HCT116 (cell line): ENCODE data around the gene KLF3. TPM values are rescaled to one million over a fixed set of nuclear protein-coding genes. Genes with fewer than 3 reads are reported as not detected.

Experiments used
- ATAC-seq: fragments of 200-7000 bp; cut with Tn5 transposase; 2 replicates; pipeline ENCODE4 v1.9.1; 2020; ENCODE audit warnings: mild to moderate bottlenecking, moderate library complexity
- BruUV-seq: library from RNA; stranded (reverse); fragments of 400-500 nt; replicated peaks from 2 replicates; lab custom pipeline; 2021; lab: Mats Ljungman, UMichigan
- CTCF ChIA-PET: fragments of 300-600 bp; sonication (Branson Sonifier 250); formaldehyde crosslinking; loops from one replicate; lab custom pipeline; 2021; ENCODE audit warnings: antibody characterized with exemption; lab: Charles Lee
- POLR2A ChIA-PET: fragments of 300-600, 350-600 bp; sonication (Branson Sonifier 250); formaldehyde crosslinking; loops from one replicate; lab custom pipeline; 2021; ENCODE audit warnings: antibody characterized with exemption; lab: Charles Lee
- RAD21 ChIA-PET, 2 experiments: fragments of 300-600 bp; sonication (Branson Sonifier 250); formaldehyde crosslinking; loops; one replicate each; lab custom pipeline; 2023; ENCODE audit warnings: low total read pairs in 2 of 2; ENCODE audit not compliant: uncharacterized antibody in 2 of 2, unreplicated experiment in 2 of 2, low non-redundant PET in 1 of 2; lab: Charles Lee
- DNase-seq: peaks from one replicate; pipeline ENCODE4 v3.0.0-alpha.2; 2010; ENCODE audit warnings: low read depth, low spot score
- H2AFZ ChIP-seq: fragments of 200-600 bp; shearing (Covaris generic), sonication (generic); 2 replicates; pipeline ENCODE4 v1.6.1; 2017; ENCODE audit warnings: low read depth, mixed run types, mixed read lengths, antibody characterized with exemption, low read length; ENCODE audit not compliant: poor library complexity, severe bottlenecking
- H3K27ac ChIP-seq: 2 replicates; pipeline ENCODE4 v1.5.1; 2012; ENCODE audit warnings: low read depth, low read length
- H3K27me3 ChIP-seq: fragments of 200-600 bp; sonication (generic); 2 replicates; pipeline ENCODE4 v1.6.1; 2016; ENCODE audit warnings: mixed run types, low read length, mixed read lengths; ENCODE audit not compliant: insufficient read depth
- H3K36me3 ChIP-seq, 2 experiments: fragments of 200-500 bp in 1 of 2; fragments of 200-600 bp in 1 of 2; sonication (Bioruptor generic) in 1 of 2; sonication (generic) in 1 of 2; 2 replicates each; pipeline versions ENCODE4 v1.5.1 to v1.6.1; 2014 to 2016; ENCODE audit warnings: low read length in 2 of 2, inconsistent platforms in 1 of 2, mixed read lengths in 1 of 2, mixed run types in 1 of 2; ENCODE audit not compliant: insufficient read depth in 2 of 2, control insufficient read depth in 1 of 2
- H3K4me1 ChIP-seq, 2 experiments: fragments of 200-600 bp in 1 of 2; sonication (generic) in 1 of 2; 2 replicates each; pipeline versions ENCODE4 v1.5.1 to v1.6.1; 2012 to 2017; ENCODE audit warnings: low read length in 2 of 2, inconsistent platforms in 1 of 2, mild to moderate bottlenecking in 1 of 2, mixed read lengths in 1 of 2, mixed run types in 1 of 2, moderate library complexity in 1 of 2; ENCODE audit not compliant: insufficient read depth in 2 of 2, control insufficient read depth in 1 of 2
- H3K4me2 ChIP-seq: fragments of 200-600 bp; sonication (generic); 2 replicates; pipeline ENCODE4 v1.6.1; 2017; ENCODE audit warnings: mixed run types, low read length, mixed read lengths
- H3K4me3 ChIP-seq, 2 experiments: fragments of 200-600 bp in 1 of 2; sonication (generic) in 1 of 2; replicated peaks in 1 of 2; 2 replicates each; pipeline ENCODE4 v1.5.1; 2011 to 2016; ENCODE audit warnings: low read length in 2 of 2, control low read depth in 1 of 2, low read depth in 1 of 2, mild to moderate bottlenecking in 1 of 2, mixed read lengths in 1 of 2, mixed run types in 1 of 2
- H3K79me2 ChIP-seq: fragments of 200-600 bp; sonication (generic); 2 replicates; pipeline ENCODE4 v1.6.1; 2017; ENCODE audit warnings: mild to moderate bottlenecking, mixed run types, low read length, moderate library complexity, mixed read lengths; ENCODE audit not compliant: insufficient read depth
- H3K9ac ChIP-seq: fragments of 200-600 bp; sonication (generic); 2 replicates; pipeline ENCODE4 v1.6.1; 2016; ENCODE audit warnings: low read length, mixed read lengths
- H3K9me2 ChIP-seq: fragments of 200-600 bp; sonication (generic), shearing (Covaris generic); 2 replicates; pipeline ENCODE4 v1.6.1; 2017; ENCODE audit warnings: mixed run types, mild to moderate bottlenecking, moderate library complexity; ENCODE audit not compliant: insufficient read depth
- H3K9me3 ChIP-seq, 2 experiments: fragments of 200-500 bp in 1 of 2; fragments of 200-600 bp in 1 of 2; sonication (Bioruptor generic) in 1 of 2; sonication (generic) in 1 of 2; 2 replicates each; pipeline ENCODE4 v1.6.1; 2014 to 2017; ENCODE audit warnings: low read length in 2 of 2, mixed read lengths in 2 of 2, inconsistent platforms in 1 of 2, low read depth in 1 of 2, mild to moderate bottlenecking in 1 of 2, mixed run types in 1 of 2, moderate library complexity in 1 of 2; ENCODE audit not compliant: control insufficient read depth in 1 of 2, insufficient read depth in 1 of 2
- H4K20me1 ChIP-seq: fragments of 200-600 bp; sonication (generic), shearing (Covaris generic); 2 replicates; pipeline ENCODE4 v1.6.1; 2017; ENCODE audit warnings: mixed run types, mild to moderate bottlenecking, moderate library complexity; ENCODE audit not compliant: insufficient read depth
- CBX3 ChIP-seq: IDR thresholded peaks from 2 replicates; pipeline ENCODE4 v1.6.1; 2012; ENCODE audit warnings: low read depth
- CEBPB ChIP-seq: IDR thresholded peaks from 2 replicates; pipeline ENCODE4 v1.6.1; 2012; ENCODE audit warnings: low read depth
- CTCF ChIP-seq, 3 experiments: fragments of 200-600 bp in 1 of 3; sonication (generic) in 1 of 3; IDR thresholded peaks in 2 of 3; conservative IDR thresholded peaks in 1 of 3; 2 replicates each; pipeline ENCODE4 v1.5.1; 2012 to 2017; ENCODE audit warnings: low read depth in 2 of 3, low read length in 2 of 3, antibody characterized with exemption in 1 of 3, borderline replicate concordance in 1 of 3, control low read depth in 1 of 3, mild to moderate bottlenecking in 1 of 3, mixed read lengths in 1 of 3, mixed run types in 1 of 3, moderate library complexity in 1 of 3; ENCODE audit not compliant: insufficient read depth in 1 of 3
- EZH2 ChIP-seq: fragments of 200-600 bp; sonication (generic); IDR thresholded peaks from 2 replicates; pipeline ENCODE4 v1.6.1; 2017; ENCODE audit warnings: antibody characterized with exemption, mixed run types
- JUND ChIP-seq: IDR thresholded peaks from 2 replicates; pipeline ENCODE4 v1.6.1; 2012
- POLR2A ChIP-seq: IDR thresholded peaks from 2 replicates; pipeline ENCODE4 v1.7.0; 2011; ENCODE audit warnings: borderline replicate concordance; ENCODE audit not compliant: insufficient read depth, insufficient read length; ENCODE audit errors: extremely low read depth
- POLR2AphosphoS5 ChIP-seq: IDR thresholded peaks from 2 replicates; pipeline ENCODE4 v1.6.1; 2011; ENCODE audit warnings: mild to moderate bottlenecking, low read depth, low read length, moderate library complexity
- RAD21 ChIP-seq: IDR thresholded peaks from 2 replicates; pipeline ENCODE4 v1.6.1; 2012; ENCODE audit warnings: low read depth, mild to moderate bottlenecking
- YY1 ChIP-seq: IDR thresholded peaks from 2 replicates; pipeline ENCODE4 v1.6.1; 2011; ENCODE audit warnings: low read length, low read depth, moderate library complexity, mild to moderate bottlenecking; ENCODE audit not compliant: insufficient replicate concordance; ENCODE audit errors: extremely low read depth
- ZFX ChIP-seq: fragments of 450-650 bp; IDR thresholded peaks from 2 replicates; pipeline ENCODE4 v1.6.1; 2017
- intact Hi-C: fragments of 100-400 bp; cut with micrococcal nuclease; formaldehyde crosslinking; loops from 2 replicates; pipeline ENCODE4 v1.10.0; 2022
- total RNA-seq: library from RNA; stranded (reverse); gene quantifications from one replicate; pipeline ENCODE4 v1.2.1, GENCODE V29; 2021; ENCODE audit not compliant: unreplicated experiment
- TF ChIP-seq, protein P1 (sequence below): IDR thresholded peaks from 2 replicates; pipeline ENCODE4 v1.6.1; 2012; ENCODE audit warnings: low read depth

Gene KLF3
- total RNA-seq, 1 experiment from 2014 or later: 44.2 TPM

DNA sequence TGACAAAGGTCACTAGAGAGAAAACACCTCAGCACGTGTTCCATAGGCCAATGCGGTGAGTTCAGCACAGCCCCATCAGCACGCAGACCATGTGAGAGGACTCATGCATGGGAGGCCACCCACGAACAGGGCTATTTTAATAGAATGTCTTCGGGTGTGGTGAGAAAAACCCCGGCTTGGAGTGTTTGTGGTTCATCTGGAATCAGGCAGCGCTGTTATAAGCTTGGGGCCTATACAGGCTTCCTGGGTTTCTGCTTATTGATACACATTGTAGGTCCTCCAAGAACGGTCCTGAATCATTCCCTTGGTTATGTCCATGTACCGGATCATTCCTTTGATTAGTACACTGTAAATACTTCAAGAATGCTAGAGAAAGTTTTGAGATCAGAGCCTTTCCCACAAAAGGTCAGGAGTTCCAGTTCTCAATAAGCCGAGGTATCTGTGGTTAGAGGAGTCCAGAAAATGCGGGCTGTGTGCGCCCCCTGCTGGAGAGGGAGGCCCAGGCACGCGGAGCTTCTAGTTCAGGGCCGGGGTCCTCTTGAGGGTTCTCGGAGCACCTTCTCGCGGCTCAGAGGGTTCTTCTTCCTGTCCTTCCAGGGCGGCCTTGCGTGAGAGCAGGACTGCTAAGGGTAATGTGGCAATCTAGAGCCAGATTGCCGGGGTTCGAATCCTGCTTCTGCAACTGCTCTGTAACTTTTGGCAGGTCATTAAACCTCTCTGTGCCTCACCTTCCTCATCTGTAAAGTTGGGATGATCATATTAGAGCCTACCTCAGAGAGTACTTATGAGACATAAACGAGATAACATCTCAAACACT, 67.0 kb downstream of the KLF3 start:
- H3K9me3 ChIP-seq: no peaks in the 10 kb centered on the region; a peak in 1 of 4 replicates
- H3K9me2 ChIP-seq: no peaks in the 10 kb centered on the region
- no peak overlapping the region for H3K27ac ChIP-seq
- no peak overlapping the region for H3K9ac ChIP-seq
- ChIA-PET CTCF (interaction anchor here (0.6 to 6.5 kb wide), 4 partner anchors 8 to 551 kb away, joined by 3 to 93 read pairs (median 4); no protein-coding TSS in a partner anchor), RAD21 (interaction anchor here (0.6 to 1.0 kb wide), 3 partner anchors 411 to 551 kb away, joined by 3 to 4 read pairs (median 4); no protein-coding TSS in a partner anchor), POLR2A (no interaction called here)
- ATAC-seq (peak; percentile 64), DNase-seq (peak; percentile 50)
- TF ChIP-seq CTCF (IDR thresholded peaks at IDR 0.05 in 2 of 3, conservative IDR thresholded peaks at IDR 0.05 in 1 of 3; ENCODE audit: borderline replicate concordance in 1 of 3, insufficient read depth in 1 of 3, low read depth in 2 of 3, low read length in 2 of 3): peak; percentile 82 to 99 (median 96)
- peak; percentile 96 for TF ChIP-seq RAD21
- TF ChIP-seq ZFX: 0 out of 2 replicates have a peak, but pooled peaks have one; percentile 32
- TF ChIP-seq YY1: peak; percentile 16
- TF ChIP-seq, protein P1, sequence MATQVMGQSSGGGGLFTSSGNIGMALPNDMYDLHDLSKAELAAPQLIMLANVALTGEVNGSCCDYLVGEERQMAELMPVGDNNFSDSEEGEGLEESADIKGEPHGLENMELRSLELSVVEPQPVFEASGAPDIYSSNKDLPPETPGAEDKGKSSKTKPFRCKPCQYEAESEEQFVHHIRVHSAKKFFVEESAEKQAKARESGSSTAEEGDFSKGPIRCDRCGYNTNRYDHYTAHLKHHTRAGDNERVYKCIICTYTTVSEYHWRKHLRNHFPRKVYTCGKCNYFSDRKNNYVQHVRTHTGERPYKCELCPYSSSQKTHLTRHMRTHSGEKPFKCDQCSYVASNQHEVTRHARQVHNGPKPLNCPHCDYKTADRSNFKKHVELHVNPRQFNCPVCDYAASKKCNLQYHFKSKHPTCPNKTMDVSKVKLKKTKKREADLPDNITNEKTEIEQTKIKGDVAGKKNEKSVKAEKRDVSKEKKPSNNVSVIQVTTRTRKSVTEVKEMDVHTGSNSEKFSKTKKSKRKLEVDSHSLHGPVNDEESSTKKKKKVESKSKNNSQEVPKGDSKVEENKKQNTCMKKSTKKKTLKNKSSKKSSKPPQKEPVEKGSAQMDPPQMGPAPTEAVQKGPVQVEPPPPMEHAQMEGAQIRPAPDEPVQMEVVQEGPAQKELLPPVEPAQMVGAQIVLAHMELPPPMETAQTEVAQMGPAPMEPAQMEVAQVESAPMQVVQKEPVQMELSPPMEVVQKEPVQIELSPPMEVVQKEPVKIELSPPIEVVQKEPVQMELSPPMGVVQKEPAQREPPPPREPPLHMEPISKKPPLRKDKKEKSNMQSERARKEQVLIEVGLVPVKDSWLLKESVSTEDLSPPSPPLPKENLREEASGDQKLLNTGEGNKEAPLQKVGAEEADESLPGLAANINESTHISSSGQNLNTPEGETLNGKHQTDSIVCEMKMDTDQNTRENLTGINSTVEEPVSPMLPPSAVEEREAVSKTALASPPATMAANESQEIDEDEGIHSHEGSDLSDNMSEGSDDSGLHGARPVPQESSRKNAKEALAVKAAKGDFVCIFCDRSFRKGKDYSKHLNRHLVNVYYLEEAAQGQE: no peak
- no peak for TF ChIP-seq CBX3
- no peak for TF ChIP-seq CEBPB
- no peak for TF ChIP-seq POLR2AphosphoS5
- no peak for TF ChIP-seq EZH2
- no peak for TF ChIP-seq POLR2A
- no peak for TF ChIP-seq JUND
- no peaks in the 10 kb centered on the region for H4K20me1 ChIP-seq
- peaks cover 22 to 30% of the 10 kb centered on the region in 2 experiments for H3K4me1 ChIP-seq
- no TSS peak for BruUV-seq
- intact Hi-C loops: loop anchor here (1.0 kb wide), 3 partner anchors 552 to 928 kb away; no protein-coding TSS in a partner anchor
- H3K4me2 ChIP-seq: peak overlapping the region; percentile 45
- H3K27me3 ChIP-seq: no peaks in the 10 kb centered on the region
- H2AFZ ChIP-seq: peak overlapping the region; percentile 84
- H3K4me3 ChIP-seq: 0 out of 4 replicates have a peak overlapping the region, but pooled peaks of 1 of the 2 experiments have one; percentile 5
- no peaks in the 10 kb centered on the region for H3K36me3 ChIP-seq
- no peaks in the 10 kb centered on the region for H3K79me2 ChIP-seq
